Common myeloid progenitor, CD34-positive (primary cell): Measurements from ENCODE around the gene ABCC10.
A peak's percentile ranks its signal among the peaks of the same experiment; 100 is the strongest.
"Not testable (repeated sequence)": the region's sequence is repeated elsewhere in the genome, so short reads cannot be mapped to it uniquely, and the experiment has no call there.

Experiments
- CTCF ChIA-PET: fragments of 350-600 bp; sonication (Branson Sonifier 250); formaldehyde crosslinking; loops from one replicate; lab custom pipeline; 2021; ENCODE audit warnings: antibody characterized with exemption; lab: Charles Lee
- POLR2A ChIA-PET: fragments of 350-600 bp; sonication (Branson Sonifier 250); formaldehyde crosslinking; loops from one replicate; lab custom pipeline; 2021; ENCODE audit warnings: antibody characterized with exemption; lab: Charles Lee
- DNase-seq, 3 donors: peaks; one replicate each; pipeline versions ENCODE4 v3.0.0 to v3.0.0-alpha.2; 2013
- H3K27ac ChIP-seq, 2 experiments: 1 replicate in 1 of 2; 2 replicates in 1 of 2; pipeline ENCODE4 v1.7.0; 2013; ENCODE audit warnings: inconsistent platforms in 2 of 2, low read length in 2 of 2, mild to moderate bottlenecking in 2 of 2, low read depth in 1 of 2, moderate library complexity in 1 of 2; ENCODE audit not compliant: severe bottlenecking in 2 of 2, insufficient read depth in 1 of 2, poor library complexity in 1 of 2
- H3K27me3 ChIP-seq, 5 experiments: replicated peaks in 2 of 5; 1 replicate in 3 of 5; 2 replicates in 2 of 5; pipeline versions ENCODE4 v1.6.1 to v1.7.0; 2013; ENCODE audit warnings: low read length in 4 of 5, mild to moderate bottlenecking in 2 of 5, moderate library complexity in 2 of 5, inconsistent platforms in 1 of 5; ENCODE audit not compliant: insufficient read depth in 5 of 5, control insufficient read depth in 4 of 5
- H3K36me3 ChIP-seq, 4 experiments: 1 replicate in 2 of 4; 2 replicates in 2 of 4; pipeline versions ENCODE4 v1.6.1 to v1.7.0; 2013; ENCODE audit warnings: low read length in 3 of 4, control low read depth in 1 of 4, mild to moderate bottlenecking in 1 of 4; ENCODE audit not compliant: control insufficient read depth in 4 of 4, insufficient read depth in 4 of 4
- H3K4me1 ChIP-seq, 4 experiments: 1 replicate in 3 of 4; 2 replicates in 1 of 4; pipeline versions ENCODE4 v1.6.1 to v1.7.1; 2013; ENCODE audit warnings: low read length in 3 of 4, mild to moderate bottlenecking in 3 of 4, control low read depth in 1 of 4, inconsistent platforms in 1 of 4, moderate library complexity in 1 of 4; ENCODE audit not compliant: control insufficient read depth in 4 of 4, insufficient read depth in 4 of 4; ENCODE audit errors: control extremely low read depth in 1 of 4
- H3K4me3 ChIP-seq, 7 experiments: 1 replicate in 4 of 7; 2 replicates in 3 of 7; pipeline versions ENCODE4 v1.5.1 to v1.7.0; 2013; ENCODE audit warnings: mild to moderate bottlenecking in 7 of 7, low read length in 6 of 7, moderate library complexity in 6 of 7, inconsistent platforms in 2 of 7, low read depth in 2 of 7, control low read depth in 1 of 7; ENCODE audit not compliant: insufficient read depth in 4 of 7, control insufficient read depth in 1 of 7; ENCODE audit errors: extremely low read depth in 1 of 7
- H3K9me3 ChIP-seq, 5 experiments: 1 replicate in 4 of 5; 2 replicates in 1 of 5; pipeline versions ENCODE4 v1.6.1 to v1.7.1; 2013; ENCODE audit warnings: low read length in 4 of 5, mild to moderate bottlenecking in 2 of 5, inconsistent platforms in 1 of 5, low read depth in 1 of 5, moderate library complexity in 1 of 5; ENCODE audit not compliant: control insufficient read depth in 4 of 5, insufficient read depth in 2 of 5; ENCODE audit errors: control extremely low read depth in 1 of 5
- WGBS: methylation state at CpG from one replicate; pipeline ENCODE4 v1.1.5; 2013; ENCODE audit not compliant: insufficient coverage; 5-methylcytosine and 5-hydroxymethylcytosine counted together

Gene ABCC10

DNA sequence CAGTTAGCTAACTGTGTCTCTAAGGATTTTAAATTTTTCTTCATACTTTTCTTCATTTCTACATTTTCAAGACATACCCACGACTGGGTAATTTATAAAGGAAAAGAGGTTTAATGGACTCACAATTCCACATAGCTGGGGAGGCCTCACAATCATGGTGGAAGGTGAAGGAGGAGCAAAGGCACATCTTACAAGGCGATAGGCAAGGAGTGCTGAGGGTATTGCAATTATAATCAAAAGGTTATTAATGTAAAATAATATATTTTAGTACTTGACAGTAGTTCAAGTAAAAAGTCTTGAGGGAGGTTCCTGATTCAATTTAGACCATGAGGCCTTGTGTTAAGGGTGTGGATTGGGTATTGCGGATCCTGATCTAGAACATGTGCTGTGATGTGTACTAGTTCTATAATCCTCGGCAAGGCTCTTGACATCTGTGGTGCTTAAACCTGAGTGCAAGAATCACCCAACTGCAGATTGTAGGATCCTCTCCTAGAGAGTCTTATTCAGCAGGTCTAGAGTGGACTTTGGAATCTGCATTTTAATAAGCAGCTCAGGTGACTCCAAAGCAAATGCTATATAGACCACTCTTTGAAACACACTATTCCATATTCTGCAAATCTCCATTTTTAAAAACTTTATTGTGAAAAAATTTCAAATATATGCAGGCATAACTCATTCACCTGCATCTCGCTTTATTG lies 7.2 kb upstream of the ABCC10 start:
- DNase-seq = no peak
- ChIA-PET POLR2A (no interaction called here), CTCF (no interaction called here)
- H3K4me1 ChIP-seq = no peaks in the 10 kb centered on the region
- H3K27ac ChIP-seq = no peak overlapping the region
- no peaks in the 10 kb centered on the region for H3K36me3 ChIP-seq
- H3K4me3 ChIP-seq = no peak overlapping the region
- H3K9me3 ChIP-seq = no peaks in the 10 kb centered on the region
- peaks cover 0 to 8% (median 4%) of the 10 kb centered on the region in 5 experiments for H3K27me3 ChIP-seq
- 94% methylated on average over 3 of the region's 5 CpGs for WGBS

DNA sequence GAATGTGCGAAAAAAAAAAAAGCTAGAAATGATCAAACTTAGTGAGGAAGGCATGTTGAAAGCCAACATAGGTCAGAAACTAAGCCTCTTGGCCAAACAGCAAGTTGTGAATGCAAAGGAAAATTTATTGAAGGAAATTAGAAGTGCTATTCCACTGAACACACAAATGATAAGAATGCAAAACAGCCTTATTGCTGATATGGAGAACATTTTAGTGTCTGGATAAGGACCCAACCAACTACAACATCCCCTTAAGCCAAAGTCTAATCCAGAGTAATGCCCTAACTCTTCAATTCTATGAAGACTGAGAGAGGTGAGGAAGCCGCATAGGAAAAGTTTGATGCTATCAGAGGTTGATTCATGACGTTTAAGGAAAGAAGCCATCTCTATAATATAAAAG lies 5.5 kb upstream of the ABCC10 start:
- Histone ChIP-seq H3K9me3 (no peaks in the 10 kb centered on the region), H3K27ac (no peak overlapping the region), H3K27me3 (peaks cover 0 to 8% (median 4%) of the 10 kb centered on the region in 5 experiments), H3K4me3 (no peak overlapping the region), H3K36me3 (no peaks in the 10 kb centered on the region), H3K4me1 (peaks cover 0 to 2% (median under 1%) of the 10 kb centered on the region in 4 experiments)
- POLR2A ChIA-PET = interaction anchor here (0.6 kb wide), 1 partner anchor 95 kb away, joined by 3 read pairs; no protein-coding TSS in a partner anchor
- no peak for DNase-seq
- WGBS = 80% methylated on average over 2 of the region's 3 CpGs
- CTCF ChIA-PET = interaction anchor here (0.7 to 1.1 kb wide), 2 partner anchors 17 to 29 kb away, joined by 3 to 5 read pairs; no protein-coding TSS in a partner anchor

DNA sequence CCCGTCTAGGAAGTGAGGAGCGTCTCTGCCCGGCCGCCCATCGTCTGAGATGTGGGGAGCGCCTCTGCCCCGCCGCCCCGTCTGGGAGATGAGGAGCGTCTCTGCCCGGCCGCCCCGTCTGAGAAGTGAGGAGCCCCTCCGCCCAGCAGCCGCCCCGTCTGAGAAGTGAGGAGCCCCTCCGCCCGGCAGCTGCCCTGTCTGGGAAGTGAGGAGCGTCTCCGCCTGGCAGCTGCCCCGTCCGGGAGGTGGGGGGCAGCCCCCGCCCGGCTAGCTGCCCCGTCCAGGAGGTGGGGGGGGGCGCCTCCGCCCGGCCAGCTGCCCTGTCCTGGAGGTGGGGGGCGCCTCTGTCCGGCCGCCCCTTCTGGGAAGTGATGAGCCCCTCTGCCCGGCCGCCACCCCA lies 2.3 kb upstream of the ABCC10 start:
- DNase-seq, H3K4me3 ChIP-seq, H3K9me3 ChIP-seq, H3K36me3 ChIP-seq, H3K27me3 ChIP-seq, POLR2A ChIA-PET, H3K27ac ChIP-seq, CTCF ChIA-PET: not testable (repeated sequence)
- 100% methylated on average over 12 of the region's 33 CpGs for WGBS
- peaks cover 5 to 19% (median 13%) of the 10 kb centered on the region in 4 experiments for H3K4me1 ChIP-seq

DNA sequence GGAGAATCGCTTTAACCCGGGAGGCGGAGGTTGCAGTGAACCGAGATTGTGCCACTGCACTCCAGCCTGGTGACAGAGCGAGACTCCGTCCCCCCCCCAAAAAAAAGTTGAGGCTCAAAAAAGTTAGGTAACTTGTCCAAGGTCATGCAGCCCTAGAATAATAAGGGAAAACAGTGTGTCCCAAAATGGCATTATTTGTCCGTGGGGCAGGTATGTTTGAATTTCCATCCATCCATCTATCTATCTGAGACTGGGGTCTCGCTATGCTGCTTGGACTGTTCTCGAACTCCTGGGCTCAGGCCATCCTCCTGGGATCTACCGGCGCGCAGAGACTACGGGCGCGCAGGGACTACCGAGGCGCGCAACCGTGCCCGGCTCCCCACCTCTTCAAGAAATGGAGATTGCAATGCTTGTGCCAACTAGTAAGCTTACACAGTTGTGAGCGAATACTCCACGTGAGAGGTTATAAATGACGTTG lies 374 bp upstream of the ABCC10 start:
- DNase-seq = no peak
- WGBS = 45% methylated on average over 23 of the region's 23 CpGs
- Histone ChIP-seq H3K27ac (peak overlapping the region; percentile 61 to 86), H3K36me3 (peaks cover 0 to 3% (median 3%) of the 10 kb centered on the region in 4 experiments), H3K4me3 (peak overlapping the region; percentile 69 to 97 (median 91)), H3K27me3 (no peaks in the 10 kb centered on the region), H3K9me3 (no peaks in the 10 kb centered on the region), H3K4me1 (peaks cover 5 to 19% (median 13%) of the 10 kb centered on the region in 4 experiments)
- CTCF ChIA-PET = interaction anchor here (0.6 to 1.9 kb wide), 5 partner anchors 9 to 149 kb away, joined by 3 to 10 read pairs (median 3); no protein-coding TSS in a partner anchor
- POLR2A ChIA-PET = interaction anchor here (0.6 kb wide), 1 partner anchor 252 kb away, joined by 6 read pairs; no protein-coding TSS in a partner anchor

DNA sequence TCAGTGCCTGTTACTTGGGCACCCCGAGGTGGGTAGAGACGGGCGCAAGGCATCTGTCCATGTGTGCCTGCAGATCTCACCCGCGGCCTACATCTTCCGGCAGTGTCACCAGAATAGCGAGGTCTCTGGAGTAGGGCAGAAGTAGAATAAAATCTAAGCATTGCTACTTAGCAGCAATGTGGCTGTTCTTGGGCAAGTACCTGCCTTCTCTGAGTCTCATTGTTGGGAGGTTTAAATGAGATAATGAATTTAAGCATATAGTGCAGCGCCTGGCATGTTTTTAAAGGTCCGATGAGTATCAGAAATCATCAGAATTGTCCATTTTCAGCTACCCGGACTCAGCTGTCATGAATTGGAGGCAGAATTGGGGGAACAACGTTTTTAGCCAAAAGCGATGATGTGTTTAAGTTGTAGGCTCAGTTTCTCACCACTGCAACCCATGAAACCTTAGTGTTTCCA lies 800 bp downstream of the ABCC10 start:
- ChIA-PET CTCF (interaction anchor here (1.1 to 1.9 kb wide), 3 partner anchors 8 to 42 kb away, joined by 3 to 10 read pairs (median 4); no protein-coding TSS in a partner anchor), POLR2A (no interaction called here)
- H3K9me3 ChIP-seq = no peaks in the 10 kb centered on the region
- peaks cover 5 to 19% (median 13%) of the 10 kb centered on the region in 4 experiments for H3K4me1 ChIP-seq
- WGBS = 23% methylated on average over 11 of the region's 12 CpGs
- peaks cover 4 to 15% (median 11%) of the 10 kb centered on the region in 4 experiments for H3K36me3 ChIP-seq
- peak overlapping the region; percentile 61 to 86 for H3K27ac ChIP-seq
- peak overlapping the region; percentile 69 to 97 (median 91) for H3K4me3 ChIP-seq
- no peaks in the 10 kb centered on the region for H3K27me3 ChIP-seq
- DNase-seq = no peak

DNA sequence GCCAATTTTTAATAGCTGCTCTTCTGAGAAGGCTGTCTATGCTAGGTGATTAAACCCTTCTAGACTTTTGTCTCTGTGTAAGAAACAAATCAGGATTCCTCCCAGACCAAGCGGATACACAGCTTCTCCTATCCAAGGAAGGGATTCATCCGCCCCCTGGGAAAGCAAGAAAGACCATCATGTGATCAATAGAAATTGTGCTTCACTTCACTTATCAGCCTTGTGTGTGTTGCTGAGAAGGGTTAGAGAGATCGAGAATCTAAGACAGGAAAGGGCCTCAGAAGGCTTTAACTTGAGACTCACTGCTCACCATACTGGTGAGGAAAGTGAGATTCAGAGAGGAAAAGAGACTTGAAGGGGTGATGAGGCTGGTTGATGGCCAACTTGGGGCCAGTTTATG lies 1.5 kb downstream of the ABCC10 start:
- no peaks in the 10 kb centered on the region for H3K27me3 ChIP-seq

More for the DNA sequence above, 1.5 kb downstream of the ABCC10 start:
- CTCF ChIA-PET = interaction anchor here (1.9 kb wide), 1 partner anchor 9 kb away, joined by 10 read pairs; no protein-coding TSS in a partner anchor
- no peak for DNase-seq
- H3K9me3 ChIP-seq = no peaks in the 10 kb centered on the region
- H3K27ac ChIP-seq = no peak overlapping the region
- peaks cover 5 to 19% (median 13%) of the 10 kb centered on the region in 4 experiments for H3K4me1 ChIP-seq
- peaks cover 4 to 21% (median 13%) of the 10 kb centered on the region in 4 experiments for H3K36me3 ChIP-seq
- peak overlapping the region in 3 of 7 experiments; percentile 91 to 97 (median 95) for H3K4me3 ChIP-seq
- 100% methylated on average over 2 of the region's 3 CpGs for WGBS
- POLR2A ChIA-PET = no interaction called here
